Measurements from ENCODE around the gene DNAI1.
A peak's percentile ranks its signal among the peaks of the same experiment; 100 is the strongest.
"Not testable (repeated sequence)": the region's sequence is repeated elsewhere in the genome, so short reads cannot be mapped to it uniquely, and the experiment has no call there.

The DNAI1 gene

DNA sequence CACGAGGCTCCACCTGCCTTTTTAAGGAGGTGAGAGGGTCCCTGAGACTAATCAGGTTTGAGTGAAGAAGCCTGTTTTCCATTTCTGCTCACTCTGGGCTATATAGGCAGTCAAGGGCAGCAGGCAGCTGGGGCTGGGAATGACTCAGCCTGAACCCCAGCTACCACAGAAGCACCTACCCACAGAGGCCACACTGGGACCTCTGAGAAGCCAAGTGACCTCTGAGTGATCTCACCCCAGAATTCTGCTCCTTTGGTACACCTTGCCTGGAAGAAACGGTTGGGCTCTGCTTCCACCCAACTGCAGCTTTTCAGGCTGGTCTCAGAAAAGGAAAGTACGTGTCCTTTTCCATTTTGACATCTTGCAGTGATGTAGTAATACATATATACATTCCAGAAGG is 7.1 kb upstream of the DNAI1 start:
- no peak for DNase-seq

DNA sequence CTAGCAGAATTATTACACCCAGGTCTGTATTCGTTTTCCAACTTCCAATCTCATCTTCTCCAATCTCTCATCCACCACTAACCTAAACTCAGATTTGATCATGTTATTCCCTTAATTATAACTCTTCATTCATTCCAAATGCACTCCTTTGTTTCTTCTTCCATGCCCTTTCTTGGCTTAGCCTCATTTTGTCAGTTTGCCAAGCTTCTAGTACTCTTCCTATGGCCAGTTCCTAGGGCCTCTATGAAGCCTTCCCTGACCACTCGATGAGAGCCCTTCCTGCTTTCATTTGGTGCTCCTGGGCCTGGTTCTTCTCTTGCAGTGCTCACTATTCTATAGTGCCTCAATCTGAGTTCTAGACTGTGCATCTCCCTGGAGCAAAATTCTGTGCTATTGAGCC is 6.0 kb upstream of the DNAI1 start:
- no peak for DNase-seq

DNA sequence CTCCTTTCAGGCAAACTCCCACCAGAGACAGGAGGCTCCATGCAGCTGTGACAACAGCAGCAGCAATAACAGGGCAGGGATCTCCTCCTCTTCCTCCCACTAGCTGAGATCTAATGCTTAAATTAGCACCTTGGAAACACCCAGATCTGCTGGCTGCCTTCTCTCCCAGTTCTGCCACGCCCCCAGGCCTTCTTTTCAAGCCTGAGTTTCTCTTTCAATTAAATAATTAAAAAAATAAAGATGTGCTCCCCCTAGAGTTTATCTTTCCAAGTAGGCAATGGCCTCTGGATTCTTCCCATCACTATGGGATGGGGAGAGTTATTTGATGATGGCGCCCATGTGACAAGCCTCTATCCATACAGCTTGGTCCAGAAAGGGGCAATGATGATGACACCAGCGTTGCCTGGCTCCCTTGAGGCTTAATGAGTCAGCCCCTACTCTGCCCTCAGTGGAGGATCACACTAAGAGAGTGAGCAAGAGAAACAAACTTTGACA is 4.0 kb upstream of the DNAI1 start:
- DNase-seq: no peak

DNA sequence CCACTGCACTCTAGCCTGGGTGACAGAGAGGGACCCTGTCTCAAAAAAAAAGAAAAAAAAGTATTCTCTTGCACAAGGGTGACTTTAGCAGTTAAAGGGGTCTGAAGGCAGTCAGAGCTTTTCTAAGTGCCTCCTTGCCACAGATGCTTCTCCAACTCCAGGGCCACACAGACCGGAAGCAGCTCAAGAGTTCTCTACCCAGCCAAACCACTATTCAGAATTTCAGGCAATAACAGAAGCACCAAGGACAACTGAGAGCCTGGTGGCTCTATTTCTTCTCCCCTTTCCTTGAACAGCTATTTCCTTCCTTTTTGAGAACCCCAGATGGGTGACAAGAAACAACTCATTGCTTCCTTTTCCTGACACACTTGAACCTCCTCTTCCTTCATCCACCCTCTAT is 2.5 kb upstream of the DNAI1 start:
- no peak for DNase-seq

DNA sequence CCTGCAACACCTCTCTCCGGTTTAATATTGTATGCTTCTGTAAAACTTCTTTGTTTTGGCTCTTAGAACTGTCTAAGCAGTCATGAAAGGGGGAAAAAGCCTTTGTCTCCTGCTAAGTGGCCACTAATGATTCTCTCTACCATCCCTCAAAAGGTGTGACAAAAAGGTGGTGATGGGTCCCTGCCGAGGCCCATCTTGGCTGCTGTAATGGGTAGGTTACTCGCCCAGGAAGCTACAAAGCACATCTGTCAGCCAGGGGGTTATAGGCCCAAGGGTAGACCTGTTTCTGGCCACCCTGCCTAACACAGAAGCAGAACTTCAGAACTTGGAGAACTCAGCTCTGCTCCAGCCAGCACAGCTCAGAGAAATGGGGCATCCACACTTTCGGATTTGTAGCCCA is 1.9 kb upstream of the DNAI1 start:
- DNase-seq: no peak

DNA sequence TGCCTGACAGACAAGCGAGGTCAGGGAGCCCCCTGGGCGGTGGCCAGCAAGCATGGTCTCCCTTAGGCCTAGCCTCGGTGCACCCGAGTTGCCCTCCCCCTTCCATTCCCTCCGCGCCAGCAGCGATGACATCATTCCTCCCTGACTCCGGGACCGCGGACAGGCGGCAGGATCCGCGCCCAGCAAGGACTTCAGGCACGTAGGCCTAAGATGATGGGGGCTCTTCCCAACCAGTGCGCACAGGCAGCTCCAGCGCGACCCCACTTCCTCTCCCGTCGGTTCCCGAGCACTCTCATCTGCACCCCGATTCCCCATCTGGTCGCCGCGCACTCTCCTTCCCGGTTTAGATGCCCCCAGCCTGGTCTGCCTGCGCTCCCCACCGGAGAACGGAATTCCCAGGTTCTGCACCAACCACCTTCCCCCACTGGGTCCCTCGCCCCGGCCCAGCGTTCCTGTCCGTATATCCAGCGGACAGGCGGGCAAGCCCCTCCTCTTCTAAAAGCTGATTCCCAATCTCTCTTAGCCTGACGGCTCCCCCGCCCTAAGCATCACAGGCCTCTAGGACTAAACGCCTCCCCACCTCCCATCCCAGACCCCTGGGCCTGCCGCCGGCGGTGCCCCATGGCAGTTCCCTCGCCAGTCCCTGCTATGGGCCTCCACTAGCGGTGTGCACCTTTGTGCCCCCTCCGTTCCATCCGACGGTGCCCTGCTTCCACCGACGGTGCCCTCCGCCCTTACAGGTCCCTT is 1.2 kb upstream of the DNAI1 start:
- DNase-seq: peak; percentile 28

DNA sequence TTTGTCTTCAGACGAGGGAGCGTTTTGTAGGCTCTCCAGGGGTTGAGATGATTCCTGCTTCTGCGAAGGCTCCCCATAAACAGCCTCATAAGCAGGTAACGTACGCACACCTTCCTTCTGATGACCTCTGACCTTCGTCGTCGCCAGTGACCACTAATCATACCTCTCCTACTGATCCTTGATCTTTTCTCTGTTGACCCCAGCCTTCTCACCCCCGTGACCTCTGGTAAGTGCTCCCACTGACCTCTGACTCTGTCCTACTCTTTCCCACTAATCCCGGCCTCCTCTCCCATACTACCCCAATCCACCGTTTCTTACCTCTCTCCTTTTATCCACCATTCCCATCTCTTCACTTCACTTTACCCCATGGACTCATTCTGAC is 345 bp downstream of the DNAI1 start:
- DNase-seq: no peak

DNA sequence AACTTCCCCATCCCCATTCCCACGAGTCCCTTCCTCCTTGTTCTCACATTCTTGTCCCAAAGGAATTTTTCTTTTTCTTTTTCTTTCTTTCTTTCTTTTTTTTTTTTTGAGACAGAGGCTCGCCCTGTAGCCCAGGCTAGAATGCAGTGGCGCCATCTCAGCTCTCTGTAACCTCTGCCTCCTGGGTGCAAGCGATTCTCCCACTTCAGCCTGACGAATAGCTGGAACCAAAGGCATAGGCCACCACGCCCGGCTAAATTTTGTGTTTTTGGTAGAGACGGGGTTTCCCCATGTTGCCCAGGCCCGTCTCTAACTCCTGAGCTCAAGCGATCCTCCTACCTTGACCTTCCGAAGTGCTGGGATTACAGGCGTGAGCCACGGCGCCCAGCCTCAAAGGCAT is 751 bp downstream of the DNAI1 start:
- DNase-seq: no peak

DNA sequence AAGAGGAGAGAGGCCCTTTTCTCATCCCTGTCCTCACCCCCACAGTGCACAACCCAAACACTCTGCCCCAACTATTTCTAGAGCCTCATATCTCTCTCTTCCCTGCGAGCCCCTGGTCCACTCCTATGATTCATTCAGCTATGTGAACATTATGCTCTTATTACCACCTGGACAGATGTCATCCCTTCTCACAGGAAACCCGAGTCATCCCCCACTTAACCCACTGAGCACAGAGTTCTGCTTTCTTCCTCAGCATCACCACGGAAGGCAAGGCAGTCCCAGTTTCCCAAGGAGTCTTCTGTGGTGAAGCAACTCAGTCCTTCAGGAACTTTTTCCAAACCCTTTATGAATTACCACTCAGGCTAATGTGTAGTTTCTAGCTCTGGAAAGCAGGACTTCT is 1.3 kb downstream of the DNAI1 start:
- no peak for DNase-seq

DNA sequence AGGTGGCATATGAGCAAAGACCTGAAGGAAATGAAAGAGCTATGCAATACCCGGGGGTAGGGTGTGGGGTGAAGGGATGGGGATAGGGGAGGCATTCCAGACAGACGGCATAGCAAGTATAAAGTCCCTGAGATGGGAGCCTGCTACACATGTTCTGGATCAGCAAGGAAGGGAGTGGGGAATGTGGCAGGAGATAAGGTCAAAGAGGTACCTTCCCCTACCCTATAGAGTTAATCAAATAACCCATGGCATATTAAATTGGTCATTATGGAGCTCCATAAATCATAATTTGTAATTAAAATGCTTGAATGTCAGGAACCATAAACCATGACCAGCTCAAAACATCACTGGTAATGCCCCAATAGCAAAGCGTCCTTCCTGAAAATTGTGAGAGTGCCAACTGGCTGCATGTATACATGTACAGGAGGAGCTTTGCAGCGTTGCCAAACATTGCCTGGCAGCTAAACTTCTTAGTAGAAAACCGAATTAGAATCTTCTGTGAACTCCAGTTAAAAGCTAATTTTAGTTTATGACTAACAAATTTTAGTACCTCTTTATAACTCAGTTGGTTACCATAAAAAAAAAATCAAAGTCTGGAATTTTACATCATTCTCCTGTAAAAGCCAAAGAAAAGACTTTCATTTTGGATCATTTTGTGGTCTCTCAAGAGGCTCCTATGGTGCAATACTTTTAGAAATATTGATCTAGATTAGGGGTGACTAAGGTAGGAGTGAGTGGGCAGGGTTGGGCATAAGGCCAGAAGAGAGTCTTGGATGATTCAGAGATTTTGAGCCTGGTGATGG is 4.7 kb downstream of the DNAI1 start:
- no peak for DNase-seq

DNA sequence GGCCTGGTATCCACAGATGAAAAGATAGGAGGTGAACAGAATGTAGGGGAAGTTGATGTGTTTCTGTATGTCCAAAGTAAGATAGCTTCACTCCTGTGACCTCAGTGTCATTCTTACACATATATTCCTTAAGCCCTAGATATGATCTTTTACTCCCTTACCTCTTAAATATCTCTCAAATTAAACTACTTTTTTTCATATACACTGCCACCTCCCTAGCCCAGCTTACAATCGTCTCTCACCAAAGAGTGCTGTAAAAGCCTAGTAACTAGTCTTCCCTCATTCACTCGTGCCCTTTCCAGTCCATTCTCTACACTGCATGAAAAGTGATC is 5.3 kb downstream of the DNAI1 start:
- no peak for DNase-seq

DNA sequence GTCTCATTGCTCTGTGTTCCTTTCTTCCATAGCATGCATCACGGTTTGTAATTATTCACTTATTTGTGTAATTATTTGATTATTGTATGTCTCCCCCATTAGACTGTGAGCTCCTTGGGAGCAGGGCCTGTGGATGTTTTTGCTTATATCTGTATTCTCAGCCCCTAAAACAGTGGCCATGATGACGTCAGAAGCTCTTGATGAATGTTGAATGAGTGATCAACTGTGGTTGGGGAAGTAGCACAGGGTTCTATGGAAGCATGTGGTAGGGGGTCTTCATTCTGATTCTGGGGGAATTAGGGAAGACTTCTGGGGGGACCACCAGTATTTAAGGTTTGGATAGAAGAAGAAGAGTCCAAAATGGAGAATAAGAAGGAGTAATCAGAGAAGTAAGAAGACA is 6.0 kb downstream of the DNAI1 start:
- DNase-seq: no peak

DNA sequence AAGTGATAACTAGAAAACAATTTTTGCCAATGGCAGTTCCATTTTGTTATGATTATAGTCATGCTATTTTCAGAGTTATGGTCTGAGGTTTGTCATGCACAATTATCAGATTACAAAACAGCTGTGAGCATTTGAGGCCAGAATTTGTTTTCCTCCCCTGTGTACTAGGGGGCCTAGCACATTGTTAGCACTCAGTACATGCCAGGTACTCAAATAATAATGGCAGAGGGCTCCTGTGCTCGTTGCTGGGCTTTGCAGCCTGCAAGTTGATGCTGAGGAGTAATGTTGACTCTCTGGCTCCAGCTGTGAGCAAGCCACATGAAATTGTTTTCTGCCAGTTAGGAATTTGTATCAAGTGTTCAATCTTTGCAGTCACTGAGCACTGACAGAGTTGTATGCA is 6.9 kb downstream of the DNAI1 start:
- no peak for DNase-seq

DNA sequence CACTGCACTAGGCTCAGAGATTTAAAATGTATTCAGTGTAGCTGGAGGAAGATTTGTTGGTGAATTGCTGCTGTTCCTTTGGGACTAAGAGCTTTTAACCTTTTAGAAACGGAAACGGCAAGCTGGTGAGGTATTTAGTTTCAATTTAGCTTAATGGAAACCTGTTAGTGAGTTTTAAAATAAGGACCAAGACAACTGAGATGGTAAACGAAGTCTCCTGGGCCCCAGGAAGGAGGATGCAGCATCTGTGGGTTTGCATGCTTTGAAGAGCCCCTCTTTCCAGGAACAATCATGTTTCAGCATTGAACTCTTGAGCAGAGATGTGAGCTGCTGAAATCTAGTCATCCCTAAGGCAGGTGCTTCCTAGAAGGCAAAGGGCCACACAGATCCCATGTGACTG is 16.5 kb downstream of the DNAI1 start:
- no peak for DNase-seq

DNA sequence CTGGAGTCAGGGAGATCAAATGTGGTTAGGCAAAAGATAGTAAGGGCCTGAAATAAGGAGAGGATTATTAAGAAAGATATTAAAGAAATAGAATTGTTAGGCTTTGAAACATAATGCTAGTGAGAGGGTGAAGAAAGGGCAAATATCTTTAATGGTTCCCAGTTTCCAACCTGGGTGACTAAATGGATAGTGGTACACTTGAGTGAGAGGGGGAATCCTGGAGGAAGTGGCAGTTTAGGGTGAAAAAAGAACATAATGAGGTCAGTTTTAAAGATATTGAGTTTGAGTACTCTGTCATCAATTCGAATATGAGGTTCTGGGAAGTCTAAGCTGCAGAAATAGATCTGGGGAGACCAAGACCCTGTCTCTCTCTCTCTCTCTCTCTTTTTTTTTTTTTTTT is 18.9 kb downstream of the DNAI1 start:
- DNase-seq: no peak

DNA sequence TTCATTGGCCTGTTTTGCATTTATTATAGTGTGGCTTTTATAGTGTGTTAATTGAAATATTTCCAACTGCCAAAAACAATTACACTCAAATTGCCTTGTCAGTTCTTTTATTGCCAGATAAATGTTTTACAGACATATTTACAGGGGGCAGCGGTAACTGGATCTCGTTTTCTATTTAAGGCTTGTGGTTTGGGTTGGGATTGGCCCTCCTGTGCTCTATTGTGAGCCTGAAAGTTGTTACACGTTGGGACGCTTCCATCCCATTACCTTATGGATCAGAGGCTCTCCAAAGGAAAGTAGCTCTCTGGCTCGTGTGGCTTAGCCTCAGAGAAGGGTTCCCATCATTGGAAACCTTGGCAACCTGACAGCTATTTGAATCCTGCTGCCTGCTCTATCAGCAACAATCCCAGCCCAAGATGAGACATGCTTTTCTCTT is 20.8 kb downstream of the DNAI1 start:
- DNase-seq: no peak

DNA sequence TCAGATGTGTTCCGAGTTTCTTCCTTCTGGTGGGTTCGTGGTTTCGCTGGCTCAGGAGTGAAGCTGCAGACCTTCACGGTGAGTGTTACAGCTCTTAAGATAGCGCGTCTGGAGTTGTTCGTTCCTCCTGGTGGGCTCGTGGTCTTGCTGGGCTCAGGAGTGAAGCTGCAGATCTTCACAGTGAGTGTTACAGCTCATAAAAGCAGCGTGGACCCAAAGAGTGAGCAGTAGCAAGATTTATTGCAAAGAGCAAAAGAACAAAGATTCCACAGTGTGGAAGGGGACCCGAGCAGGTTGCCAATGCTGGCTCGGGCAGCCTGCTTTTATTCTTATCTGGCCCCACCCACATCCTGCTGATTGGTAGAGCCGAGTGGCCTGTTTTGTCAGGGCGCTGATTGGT is 23.0 kb downstream of the DNAI1 start:
- not testable (repeated sequence) for DNase-seq

DNA sequence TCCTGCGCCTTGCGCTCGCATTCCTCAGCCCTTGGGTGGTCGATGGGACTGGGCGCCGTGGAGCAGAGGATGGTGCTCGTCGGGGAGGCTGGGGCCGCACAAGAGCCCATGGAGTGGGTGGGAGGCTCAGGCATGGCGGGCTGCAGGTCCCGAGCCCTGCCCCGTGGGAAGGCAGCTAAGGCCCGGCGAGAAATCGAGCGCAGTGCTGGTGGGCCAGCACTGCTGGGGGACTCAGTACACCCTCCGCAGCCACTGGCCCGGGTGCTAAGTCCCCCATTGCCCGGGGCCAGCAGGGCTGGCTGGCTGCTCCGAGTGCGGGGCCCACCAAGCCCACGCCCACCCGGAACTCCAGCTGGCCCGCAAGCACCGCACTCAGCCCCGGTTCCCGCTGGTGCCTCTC is 24.1 kb downstream of the DNAI1 start:
- not testable (repeated sequence) for DNase-seq

DNA sequence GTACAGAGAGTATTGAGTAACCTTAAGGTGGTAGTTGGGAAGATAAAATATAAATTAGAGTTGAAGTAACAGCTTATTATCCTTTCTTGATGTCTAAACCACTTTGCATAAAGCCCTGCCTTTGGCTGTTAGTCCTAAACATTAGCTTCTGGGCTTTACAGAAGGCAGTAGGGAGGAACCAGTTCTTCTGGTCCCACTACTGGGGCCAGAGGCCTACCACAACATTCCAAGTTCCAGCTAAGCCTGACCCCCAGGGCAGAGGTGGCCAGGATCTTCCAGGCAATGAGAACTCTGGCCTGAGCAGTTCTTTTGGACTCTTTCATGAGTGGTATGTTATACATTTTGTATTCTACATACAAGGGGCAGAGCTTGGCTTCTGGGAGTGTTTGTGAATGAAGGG is 26.1 kb downstream of the DNAI1 start:
- no peak for DNase-seq

DNA sequence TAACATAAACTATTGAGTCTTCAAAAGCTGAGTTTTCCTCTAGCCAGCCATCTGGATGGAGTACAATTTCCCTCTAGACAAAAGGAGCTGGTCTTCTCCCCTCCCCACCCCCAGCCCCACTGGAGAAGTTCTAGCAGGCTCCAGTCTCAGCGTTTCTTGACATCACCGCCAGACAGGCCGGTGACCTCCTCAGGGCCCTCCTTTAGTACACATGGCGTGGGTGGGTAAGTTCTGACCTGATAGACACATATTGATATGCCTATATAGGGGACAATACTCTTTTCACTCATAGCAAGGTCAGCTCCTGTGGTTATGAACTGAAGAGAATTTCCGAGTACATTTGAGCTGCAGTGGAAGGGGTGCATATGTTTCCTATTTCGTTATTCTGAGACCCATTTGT is 27.2 kb downstream of the DNAI1 start:
- no peak for DNase-seq

DNA sequence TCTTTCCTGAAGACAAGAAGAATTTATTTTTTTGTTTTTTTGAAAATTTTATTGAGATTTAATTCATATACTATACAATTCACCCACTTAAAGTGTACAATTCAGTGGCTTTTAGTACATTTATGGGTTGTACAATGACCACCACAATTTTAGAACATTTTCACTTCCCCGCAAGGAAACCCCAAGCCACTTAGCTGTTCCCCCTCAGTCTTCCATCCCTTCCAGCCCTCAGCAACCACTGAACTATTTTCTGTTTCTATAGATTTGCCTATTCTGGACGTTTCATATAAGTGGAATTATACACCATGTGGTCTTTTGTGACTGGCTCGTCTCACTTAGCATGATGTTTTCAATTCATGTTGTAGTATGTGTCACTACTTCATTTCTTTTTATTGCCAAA is 28.0 kb downstream of the DNAI1 start:
- no peak for DNase-seq

DNA sequence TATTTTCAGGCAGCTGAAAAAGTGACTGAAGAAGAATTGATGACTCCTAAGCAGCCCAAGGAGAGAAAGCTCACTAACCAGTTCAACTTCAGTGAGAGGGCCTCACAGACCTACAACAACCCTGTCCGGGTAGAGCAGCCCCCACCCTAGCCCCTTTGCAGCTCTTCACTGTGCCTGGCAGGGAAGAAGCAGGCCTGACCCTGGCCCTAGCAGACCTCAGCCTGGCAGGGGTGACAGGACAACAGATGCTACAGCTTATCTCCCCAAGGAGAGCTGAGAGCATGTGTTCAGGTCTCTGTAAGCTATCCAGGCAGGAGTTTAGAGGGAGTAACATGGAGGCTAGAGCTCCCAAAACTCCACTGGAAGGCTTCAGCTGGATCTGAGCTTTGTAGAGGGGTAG is 31.8 kb downstream of the DNAI1 start:
- no peak for DNase-seq

DNA sequence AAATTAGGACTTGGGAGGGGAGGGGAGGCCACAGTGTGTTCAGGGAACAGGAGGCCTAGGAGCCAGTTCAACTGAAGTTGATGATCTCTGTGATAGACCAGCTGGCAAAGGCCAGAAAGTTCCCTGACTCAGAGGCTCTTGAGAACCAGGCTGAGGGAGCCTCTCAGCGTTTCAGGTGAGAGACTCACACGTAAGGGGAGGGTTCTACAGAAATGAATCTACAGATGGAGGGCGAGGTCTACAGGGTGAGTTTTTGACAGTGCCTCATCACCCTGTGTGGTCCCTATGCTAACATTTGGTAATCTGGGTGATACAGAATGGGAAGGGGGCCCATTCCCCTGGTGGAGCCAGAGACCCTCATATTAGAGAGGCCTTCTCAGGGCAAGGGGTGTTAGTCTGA is 32.2 kb downstream of the DNAI1 start:
- DNase-seq: no peak

DNA sequence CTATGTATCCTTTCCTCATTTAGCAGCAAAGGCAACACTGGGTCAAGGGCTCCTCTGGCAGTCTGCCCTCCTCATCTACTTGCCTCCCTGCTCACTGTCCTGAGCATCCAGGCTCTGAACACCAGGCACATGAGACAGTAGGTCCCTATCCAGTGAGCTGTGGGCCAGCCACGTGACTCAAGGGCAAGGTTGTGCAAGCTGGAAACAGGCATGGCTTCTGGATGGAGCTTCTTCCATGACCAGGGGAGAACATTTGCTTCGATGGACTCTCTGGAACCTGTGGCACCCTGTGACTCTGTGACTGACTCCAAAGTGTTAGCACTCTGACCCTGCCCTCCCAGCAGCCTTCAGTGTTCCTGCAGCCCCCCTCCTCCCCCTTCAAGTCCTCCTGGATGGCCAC is 33.0 kb downstream of the DNAI1 start:
- DNase-seq: no peak

DNA sequence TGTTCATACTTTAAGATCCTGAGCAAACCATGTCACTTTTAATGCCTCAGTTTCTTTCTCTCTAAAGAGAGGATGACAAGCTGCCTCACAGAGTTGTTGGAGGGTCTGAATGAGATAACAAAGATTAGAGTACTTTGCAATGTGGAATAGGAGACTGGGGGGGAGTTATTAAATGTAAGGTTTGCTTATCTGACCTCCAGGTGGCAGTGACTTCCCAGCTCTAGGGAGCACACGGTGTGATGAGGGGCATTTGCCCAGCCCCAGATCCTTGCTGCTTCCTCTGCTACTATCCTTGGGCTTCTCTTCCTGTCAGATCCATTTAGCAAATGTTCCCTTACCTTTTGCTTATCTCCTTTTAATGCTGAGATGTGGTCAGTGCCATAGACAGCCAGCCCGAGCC is 33.4 kb downstream of the DNAI1 start:
- DNase-seq: no peak

Measured in RPMI8226 (cell line).